NCI-H2227 (cell line): Measurements from ENCODE around the gene APOL6.

Experiments
- DNase-seq: peaks from one replicate; lab custom pipeline; 2025; ENCODE audit not compliant: unreplicated experiment; lab: John Stamatoyannopoulos, UW

APOL6 gene

DNA sequence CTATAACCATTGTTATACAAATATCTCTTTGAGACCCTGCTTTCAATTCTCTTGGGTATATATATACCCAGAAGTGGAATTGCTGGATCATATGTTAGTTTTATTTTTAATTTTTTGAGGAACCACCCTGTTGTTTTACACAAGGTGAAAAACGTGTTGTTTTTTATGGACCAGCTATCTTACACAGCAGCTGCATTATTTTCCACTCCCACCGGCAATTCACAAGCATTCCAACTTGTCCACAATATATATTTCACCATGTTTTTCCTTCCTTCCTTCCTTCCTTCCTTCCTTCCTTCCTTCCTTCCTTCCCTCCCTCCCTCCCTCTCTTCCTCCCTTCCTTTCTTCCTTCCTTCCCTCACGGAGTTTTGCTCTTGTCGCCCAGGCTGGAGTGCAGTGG lies 63.1 kb downstream of the APOL6 start:
- no peak for DNase-seq

DNA sequence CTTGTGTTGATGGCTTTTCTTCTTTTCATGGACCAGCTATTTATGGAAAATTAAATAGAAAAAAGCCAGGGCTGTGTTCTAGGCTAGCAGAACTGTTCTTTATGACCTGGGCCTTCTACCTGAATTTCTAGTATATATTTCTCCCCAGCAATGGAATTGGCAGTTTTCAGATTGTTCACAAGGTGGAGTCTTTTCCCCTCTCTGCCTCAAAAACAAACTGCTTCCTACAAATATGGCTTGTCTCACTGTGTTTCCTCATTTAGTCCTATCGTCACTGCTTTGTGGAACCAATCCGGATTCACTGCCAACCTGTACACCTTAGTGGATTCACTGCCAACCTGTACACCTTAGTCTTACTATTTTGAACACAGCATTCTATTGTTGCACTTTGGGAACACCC lies 64.4 kb downstream of the APOL6 start:
- DNase-seq: no peak

DNA sequence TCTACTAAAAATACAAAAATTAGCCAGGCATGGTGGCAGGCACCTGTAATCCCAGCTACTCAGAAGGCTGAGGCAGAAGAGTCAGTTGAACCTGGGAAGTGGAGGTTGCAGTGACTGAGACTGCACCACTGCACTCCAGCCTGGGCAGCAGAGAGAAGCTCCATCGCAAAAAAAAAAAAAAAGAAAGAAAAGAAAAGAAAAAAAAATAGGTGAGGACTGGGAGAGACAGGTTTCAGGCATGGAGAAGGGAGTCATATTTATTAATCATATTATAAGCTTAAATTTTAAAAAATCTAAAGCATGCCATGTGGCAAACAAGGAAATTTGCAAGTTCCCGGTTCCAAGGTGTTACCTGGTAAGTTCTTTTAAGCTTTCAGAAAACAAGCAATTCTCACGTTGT lies 69.3 kb downstream of the APOL6 start, which contains the start of gene APOL5:
APOL5 (plus strand) TSS at position 301 of the 400 bp plus-strand sequence; CDS start at position 301, 0 bp downstream.
- no peak for DNase-seq
